Middle frontal gyrus (tissue), 1 donor: ENCODE data around the gene INS.

Experiments used
- DNase-seq: peaks from one replicate; pipeline ENCODE4 v3.0.0-alpha.2; 2015; ENCODE audit warnings: low spot score; ENCODE audit errors: extremely low spot score

Gene INS

GRCh38 chr11:2144544-2145248 is 16.3 kb downstream of the INS start:
- no peak for DNase-seq

DNA sequence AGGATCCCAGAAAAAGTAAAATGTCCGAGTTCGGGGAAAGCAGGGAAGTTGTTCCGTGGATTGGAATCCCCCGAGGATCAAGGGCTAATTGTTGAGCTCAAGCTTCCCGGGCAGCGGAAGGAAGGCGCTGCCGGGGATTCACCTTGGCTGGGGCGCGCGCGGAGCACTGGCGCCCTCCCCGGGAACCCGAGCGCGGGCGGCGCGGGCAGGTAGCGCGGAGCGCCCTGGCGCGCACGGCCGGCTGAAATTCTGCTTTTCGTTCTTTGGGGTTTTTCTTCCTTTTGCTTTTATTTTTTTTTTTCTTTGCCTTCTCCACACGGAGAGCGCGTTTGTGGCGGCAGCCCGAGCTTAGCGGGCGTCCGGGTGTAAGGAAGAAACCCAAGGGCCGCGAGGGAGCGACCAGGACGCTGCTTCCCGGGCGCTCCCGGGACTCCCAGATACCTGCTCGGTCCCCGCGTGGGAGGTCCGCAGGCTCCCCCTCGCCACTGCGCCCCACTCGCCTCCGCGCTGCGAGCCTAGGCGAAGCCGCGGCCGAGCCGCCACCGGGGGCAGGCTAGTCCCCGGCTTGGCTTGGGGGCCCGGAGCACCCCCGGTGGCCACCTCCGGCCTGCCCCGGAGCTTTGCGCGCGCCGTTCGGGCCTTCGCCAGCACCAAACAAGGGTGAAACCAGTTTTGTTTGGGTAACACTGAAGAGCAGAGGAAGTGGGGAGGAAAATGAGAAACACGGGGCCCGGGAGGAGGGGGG is 17.0 kb downstream of the INS start:
- no peak for DNase-seq

DNA sequence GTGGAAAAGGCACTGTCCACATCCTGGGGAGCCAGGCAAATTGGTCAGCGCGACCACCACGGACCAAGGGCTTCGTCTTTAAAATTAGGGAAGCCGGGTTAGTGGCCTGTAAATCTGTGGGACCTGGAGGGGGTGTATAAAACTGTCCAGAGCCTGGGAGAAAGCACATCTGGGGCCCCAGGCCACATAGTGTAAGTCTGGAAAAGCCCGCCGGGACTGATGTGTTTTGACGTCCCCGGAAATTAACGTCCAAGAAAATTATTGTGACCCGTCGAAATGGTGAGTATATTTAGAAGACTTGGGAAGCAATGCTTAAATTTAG is 17.6 kb downstream of the INS start:
- no peak for DNase-seq

DNA sequence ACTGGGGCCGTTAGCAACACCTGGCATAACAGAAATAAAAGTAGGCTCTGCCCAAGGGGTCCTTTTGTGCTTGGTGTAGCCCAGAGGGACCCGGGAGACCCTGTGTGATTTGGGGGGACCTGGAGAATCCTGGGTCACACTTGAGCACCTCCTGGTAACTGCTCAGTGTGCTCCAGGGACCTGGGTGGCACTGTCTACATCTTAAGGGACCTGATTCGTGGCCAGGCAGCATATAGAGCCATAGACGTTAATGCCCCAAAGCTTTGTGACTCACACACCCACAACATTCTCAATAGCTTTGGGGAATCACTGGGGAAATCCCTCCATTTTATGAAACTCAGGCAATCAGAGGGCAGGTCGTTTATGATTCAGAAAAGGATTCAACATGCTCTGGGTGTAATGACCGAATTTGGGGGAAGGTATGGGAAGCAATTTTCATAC is 18.2 kb downstream of the INS start:
- no peak for DNase-seq

GRCh38 chr11:2142300-2142759 is 18.7 kb downstream of the INS start:
- no peak for DNase-seq

DNA sequence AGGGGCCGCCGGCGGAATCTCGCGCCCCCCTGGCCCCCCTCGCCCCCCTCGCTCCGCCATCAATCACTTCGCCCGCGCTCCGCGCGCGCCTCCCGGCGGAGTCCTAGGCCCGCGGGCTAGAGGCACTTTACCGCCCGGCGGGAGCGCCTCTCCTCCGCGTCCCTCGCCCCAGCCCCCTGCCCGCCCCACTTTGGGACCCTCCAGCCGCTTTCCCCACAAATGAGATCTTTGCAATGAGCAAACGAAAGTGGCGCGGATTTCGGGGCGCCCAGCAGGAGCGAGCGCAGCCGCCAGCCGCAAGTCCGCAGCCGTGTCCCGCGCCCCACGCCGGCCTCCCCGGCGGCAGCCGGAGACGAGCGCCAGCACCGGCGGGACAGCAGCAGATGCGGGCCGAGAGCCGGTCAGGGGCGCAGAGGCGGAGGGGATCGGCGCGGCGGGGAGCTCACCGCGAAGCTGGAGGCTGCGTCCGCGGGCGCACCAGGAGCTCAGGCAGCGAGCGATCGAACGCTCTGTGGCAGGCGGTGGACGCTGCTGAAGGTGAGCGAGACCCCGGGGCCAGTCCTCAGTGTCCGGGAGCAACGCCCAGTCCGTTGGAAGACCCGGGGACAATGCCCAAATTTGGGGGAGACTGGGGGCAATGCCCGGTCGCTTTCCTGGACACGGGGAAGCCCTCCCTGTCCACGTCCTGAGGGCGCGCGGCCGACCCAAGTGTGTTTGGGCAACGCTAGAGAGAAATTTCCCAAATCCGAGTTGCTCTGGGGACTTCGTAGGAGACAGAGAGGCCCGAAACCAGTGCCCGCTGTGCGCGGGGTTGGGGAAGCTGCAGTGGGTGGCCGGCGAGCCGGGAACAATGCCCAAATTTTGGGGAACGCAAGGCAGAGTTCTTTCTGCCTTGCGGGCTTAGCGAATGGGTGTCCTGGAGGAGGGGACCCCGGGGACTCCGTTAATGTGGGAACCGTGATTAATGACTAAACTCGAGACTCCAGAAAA is 20.3 kb downstream of the INS start:
- DNase-seq, result no peak

DNA sequence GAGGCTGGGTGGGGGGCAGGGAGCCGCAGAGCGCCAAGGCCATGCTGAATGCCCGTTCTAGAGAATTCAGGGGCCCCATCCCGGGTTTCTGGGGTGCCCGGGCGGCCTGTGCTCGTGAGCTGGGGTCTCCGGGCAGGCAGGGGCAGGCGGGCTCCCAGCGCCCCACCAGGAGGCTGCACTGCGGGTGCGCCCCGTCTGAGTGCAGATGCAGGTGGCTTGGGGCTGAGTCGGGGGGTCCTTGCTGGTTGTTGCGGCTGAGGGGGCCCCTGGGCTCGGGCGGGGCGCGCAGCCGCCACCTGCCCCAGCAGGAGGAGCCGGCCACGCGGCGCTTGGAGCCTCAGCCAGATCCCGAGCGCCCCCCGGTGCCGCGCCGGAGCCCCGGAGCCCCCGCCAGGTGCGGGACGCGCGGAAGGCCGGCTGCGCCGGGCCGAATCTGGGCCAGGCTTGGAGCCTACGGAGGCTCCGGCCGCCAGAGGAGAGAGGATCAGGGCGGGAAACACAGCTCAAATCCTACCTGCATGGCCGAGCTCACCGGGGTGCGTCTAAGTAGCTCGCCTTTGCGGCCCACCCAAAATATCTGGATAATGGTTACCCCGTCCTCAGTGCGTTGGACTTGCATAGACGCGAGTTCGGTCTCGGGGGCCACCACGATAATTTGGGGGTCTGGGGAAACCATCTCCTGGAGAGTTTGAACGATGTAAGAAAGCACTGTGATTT is 21.2 kb downstream of the INS start:
- DNase-seq, result no peak

GRCh38 chr11:2139123-2139521 is 21.9 kb downstream of the INS start, which contains the start of gene IGF2:
Gene IGF2 (minus strand): TSS chr11:2139389. CDS start chr11:2135523, 3,866 bp downstream.
- DNase-seq, result no peak

GRCh38 chr11:2138431-2139122 is 22.4 kb downstream of the INS start:
- no peak for DNase-seq

GRCh38 chr11:2138068-2138430 is 23.0 kb downstream of the INS start:
- no peak for DNase-seq

DNA sequence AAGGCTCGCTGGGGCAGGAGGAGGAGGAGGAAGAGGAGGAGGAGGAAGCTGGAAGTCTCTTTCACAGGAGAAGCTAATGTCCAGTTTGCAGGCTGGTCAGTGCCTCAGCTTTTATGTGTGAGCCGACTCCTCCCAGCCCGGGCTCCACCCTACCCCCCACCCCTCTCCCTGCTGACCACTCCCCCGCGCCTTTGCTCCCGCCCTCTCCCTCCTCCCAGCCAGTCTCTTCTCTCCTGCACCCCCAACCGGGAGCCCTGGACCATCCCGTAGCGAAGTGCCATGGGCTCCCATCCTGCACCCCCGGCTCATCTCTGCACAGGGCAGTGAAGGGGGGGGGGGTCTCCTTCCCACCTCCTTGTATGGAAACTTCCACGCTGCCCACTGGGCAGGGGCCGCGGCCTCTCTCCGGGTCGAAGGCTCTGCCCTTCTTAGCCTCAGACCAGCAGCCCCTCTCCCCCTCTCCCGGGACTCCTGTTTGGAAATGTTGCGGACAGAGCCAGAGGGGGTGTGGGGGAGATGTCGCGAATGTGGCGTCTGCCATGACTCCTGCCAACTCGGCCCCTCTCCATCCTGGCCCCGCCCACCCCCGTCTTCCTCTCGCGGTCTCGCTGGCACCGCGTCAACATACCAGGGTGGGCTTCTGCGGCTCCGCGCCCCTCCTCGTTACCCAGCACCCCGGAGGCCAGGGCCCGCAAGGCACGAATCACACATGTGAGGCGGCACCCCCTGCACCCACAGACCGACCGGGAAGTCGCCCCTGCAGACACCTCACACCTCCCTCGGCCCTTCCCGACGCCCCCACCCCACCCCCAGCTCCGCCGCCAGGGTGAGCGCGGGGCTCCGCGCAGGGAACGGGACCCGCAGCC is 23.6 kb downstream of the INS start:
- DNase-seq, result no peak

GRCh38 chr11:2136952-2137201 is 24.1 kb downstream of the INS start:
- no peak for DNase-seq

DNA sequence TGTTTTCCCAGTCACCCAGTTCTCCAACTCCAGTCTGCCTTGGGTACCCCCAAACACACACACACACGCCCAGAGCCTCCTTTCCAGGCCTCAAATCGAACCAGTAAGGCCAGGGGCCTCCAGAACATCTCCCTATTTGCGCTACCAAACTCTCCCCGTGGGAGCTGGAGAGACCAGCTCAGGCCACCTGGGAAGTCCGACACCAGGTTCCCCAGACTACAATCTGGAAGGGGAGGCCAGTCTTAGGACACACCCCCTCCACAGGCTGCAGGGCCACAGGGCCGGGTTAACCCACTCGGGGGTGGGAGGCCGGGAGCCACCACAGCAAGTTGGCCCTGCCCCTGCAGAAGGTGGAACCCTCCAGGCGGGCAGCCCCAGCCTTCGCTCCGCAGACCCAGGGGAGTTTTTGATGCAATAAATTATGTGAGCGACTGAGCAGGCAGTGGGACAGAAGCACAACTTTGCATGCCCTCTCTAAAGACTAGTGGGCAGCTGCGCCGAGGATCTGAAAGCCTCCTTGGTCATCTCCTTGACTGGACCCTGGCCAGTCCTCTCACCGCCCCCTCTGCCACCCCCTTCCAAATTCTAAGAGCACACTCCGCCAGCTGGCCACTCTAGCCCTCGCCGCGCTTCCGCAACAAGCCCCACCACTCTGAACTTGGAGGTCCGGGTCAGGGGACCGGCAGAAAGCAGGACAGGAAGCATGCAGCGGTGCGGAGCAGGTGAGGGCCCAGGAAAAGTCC is 24.6 kb downstream of the INS start:
- no peak for DNase-seq

DNA sequence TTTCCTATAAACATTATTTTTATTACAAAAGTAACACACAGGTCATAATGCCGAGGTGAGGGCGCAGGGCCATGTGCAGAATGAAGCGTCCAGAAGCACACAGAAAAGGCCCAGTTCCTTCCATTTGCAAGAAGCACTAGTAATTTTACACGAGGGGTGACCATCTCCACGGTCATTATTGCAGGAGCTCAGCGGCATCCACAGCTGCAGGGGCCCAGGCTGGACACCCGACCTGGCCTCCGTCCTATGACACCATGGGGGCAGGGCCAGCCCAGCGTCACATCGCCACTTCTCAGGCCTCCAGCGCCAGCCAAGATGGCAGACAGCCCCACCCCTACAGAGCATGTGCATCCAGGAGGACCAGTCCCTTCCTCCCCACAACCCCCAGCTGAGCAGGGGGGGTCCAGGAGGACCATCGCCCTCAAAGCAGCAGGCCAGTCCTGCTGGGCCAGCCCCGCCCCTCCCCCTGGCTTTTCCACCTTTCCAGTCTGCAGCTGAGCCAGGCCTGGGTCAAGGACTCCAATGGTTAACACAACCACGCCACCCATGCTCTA is 25.3 kb downstream of the INS start:
- DNase-seq, result no peak

DNA sequence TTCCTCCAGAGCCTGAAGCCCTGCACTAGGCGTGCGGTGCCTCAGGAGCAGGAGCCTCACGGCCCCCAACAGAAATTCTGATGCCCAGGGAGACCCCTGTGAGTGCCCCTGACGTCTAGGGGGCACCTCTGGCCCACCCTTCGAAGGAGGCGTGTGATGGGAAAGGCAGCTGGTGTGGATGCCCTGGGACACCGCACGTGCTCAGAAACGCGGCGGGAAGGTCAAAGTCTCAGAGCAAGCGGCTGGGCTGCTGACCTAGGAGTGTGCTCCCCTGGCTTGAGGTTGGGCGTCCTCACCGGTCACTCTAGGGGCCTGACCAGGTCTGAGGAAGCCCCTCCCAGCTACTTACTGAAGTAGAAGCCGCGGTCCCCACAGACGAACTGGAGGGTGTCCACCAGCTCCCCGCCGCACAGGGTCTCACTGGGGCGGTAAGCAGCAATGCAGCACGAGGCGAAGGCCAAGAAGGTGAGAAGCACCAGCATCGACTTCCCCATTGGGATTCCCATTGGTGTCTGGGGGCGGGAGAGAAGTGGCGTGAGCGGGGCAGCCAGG is 25.9 kb downstream of the INS start:
- DNase-seq, result no peak

DNA sequence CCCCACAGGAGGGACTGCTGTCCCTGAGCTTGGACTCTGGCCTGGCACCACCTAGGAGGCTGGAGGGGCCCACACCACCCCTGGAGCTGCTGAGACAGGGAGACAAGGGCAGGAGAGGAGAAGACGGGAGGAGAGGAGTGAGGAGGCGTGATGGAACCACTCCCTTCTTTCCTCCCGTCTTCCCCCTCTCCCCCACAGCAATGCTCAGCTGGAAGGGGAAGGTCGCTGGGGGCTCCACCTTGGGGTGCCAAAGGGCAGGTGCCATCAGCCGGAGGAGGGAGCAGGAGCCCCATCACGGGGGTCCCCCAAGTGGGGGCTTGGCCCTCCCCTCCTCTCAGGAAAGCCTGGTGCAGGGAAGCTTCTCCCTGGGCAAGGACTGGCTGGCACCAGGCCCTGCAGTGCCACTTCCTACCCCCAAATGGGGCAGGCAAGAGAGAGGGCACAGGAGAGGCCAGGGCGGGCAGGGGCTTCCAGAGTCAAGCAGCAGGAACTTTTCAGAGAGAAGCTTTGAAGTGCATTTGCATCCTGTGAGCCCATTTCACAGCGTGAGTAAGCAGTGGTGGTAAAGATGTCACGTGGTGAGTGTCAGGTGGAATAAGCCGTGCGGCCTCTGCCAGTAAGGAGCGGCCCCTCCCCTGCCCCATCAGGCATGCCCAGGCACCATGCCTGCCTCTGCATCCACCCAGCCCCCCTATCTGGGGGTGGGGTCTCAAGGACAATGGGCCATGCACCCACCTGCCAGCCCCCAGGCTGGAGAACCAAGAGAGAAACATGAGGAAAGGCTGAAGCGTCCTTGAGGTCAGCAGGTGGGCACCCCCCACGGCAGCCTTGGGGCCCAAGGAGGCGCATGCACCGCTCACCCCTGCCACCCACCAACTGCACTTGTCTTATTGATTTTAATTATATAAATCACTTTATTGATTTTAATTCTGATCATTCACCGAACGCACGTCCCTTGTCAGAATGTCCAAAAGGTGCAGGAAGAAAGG is 26.7 kb downstream of the INS start:
- no peak for DNase-seq
